HG02870 (cell line): ENCODE results near the gene RNF212.
"Not testable (repeated sequence)": the region's sequence is repeated elsewhere in the genome, so short reads cannot be mapped to it uniquely, and the experiment has no call there.

Experiments
- ATAC-seq: cut with Tn5 transposase; IDR thresholded peaks from one replicate; pipeline ENCODE4 v1.9.1; 2021; ENCODE audit warnings: mild to moderate bottlenecking, moderate library complexity; ENCODE audit not compliant: unreplicated experiment

The RNF212 gene

DNA sequence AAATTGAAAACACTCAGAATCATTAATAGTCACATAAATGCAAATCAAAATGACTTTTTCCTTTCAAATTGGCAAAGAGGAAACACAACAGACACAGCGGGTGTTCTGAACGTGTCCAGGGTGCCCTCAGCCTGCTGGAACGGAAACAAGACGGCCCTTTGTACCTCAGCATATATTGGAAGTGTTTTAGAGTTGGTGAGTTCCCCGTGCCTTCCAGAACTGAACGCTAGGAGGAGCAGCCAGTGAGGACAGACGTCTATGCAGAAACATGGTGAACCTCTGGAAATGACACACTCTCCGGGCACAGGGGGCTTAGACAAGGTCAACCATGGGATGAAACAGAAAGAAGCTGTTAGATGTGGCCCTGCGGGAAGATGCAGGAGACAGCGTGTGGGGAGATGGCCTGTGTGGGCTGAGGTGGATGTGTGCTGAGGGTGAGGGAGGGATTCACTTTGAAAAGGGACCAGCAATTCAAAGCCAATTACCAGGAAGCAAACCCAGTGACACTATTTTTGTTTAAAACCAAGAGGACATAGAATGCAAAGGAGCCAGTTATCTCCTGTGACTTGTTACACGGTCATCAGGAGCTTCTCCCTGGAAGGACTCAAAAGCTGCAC lies 40.4 kb downstream of the RNF212 start:
- ATAC-seq = no peak

DNA sequence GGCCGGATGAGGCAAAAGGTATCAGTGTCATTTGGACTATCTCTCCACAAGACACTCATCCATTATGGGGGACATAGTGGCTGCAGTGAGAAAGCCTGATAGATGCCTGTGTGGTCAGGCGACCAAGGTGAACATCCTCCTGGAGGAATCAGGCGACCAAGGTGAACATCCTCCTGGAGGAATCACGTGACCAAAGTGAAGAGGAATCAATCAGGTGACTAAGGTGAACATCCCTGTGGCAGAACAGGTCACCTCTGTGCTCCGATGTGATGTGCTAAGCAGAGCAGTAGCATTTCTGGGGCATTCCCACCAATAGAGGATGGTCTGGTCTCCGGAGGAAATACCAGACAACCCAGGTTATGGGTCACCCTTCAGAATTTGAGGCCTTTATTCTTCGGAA lies 44.0 kb downstream of the RNF212 start:
- no peak for ATAC-seq

DNA sequence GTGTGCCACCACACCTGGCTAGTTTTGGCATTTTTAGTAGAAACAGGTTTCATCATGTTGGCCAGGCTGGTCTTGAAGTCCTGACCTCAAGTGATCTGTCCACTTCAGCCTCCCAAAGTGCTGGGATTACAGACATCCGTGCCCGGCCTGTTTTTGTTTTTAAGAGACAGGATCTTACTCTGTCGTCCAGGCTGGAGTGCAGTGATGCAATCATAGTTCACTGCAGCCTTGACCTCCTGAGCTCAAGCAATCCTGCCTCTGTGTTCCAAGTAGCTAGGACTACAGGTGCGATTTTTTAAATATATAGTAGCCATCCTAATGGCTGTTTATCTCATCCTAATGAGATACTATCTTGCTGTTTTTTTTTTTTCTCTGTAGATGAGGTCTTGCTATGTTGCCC lies 47.6 kb downstream of the RNF212 start:
- ATAC-seq = no peak

DNA sequence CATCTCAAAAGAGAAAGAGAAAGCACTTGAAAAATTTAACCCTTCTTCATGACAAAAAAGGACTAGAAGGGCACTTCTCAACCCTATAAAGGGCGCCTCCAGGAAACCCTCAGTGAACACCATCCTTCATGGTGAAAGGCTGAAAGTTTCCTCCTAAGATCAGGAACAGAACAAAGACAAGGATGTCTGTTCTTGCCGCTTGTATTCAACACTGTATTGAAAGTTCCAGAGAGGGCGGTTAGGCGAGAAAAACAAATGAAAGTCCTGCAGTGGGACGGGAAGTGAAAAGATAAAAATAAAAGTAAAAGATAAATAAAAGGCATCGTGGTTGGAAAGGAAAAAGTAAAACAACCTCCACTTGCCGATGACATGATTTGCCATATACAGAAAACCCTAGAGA lies 50.9 kb downstream of the RNF212 start:
- ATAC-seq = no peak

DNA sequence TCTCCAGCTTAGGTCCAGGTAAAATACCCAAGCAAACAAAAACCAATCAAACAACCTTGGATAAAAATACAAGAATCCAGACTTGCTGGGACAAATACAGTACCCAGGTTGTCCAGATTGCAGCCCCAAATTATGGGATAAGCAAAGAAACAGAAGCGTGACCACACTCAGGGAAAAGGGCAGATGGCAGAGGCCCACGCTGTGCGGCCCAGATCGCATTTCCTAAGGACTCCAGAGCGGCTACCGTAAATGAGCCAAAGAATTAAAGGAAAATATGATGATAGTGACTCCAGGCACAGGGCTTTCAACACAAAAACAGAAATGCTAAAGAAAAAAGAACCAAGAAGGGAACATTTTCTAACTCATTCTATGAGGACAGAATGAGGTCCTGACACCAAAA lies 51.6 kb downstream of the RNF212 start:
- ATAC-seq = no peak

DNA sequence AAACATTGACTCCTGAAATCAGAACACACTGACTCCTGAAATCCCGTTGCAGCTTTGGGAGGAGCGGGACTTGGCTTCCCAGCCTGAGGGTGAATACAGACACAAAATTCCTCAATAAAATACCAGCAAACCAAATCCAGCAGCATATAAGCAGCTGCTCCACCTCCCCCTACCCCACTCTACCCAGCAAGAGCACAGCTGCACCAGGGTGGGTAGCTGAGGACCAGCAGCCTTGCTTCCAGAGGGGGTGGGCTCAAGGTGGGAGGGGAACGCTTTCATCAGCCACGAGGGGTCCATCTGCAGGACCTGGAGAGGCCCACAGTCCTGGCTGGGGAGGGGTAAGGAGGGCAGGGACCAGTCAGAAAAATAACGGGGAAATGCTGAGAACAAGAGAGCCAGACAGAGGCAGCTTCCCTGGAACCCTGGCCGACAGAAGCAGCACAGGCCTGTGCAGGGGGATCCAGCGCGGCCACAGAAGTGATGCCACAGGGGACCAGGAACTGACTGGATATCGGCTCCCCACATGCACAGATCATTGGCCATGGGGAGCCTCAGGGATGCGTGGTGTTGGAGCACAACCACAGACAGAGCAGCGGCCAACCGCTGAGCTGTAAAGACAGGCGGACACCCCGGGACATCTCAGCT lies 52.2 kb downstream of the RNF212 start:
- no peak for ATAC-seq

DNA sequence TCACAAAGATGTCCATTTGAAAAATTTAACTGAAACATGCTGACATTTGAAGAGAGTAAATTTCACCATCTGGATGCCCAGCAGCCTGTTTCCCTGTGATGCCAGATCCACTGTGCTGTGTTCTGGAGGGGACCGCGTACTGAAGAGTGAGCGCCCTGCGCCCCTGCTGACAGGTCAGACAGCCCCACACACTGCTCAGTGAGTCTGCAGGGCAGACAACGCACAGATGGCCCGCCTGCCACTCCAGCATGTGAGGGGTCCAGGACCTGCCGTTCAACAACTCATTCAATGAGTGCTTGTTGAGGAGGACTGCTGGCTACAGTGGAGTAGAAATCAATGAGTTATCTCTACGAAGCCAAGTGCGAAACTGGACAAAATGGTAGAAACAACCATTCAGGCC lies 52.7 kb downstream of the RNF212 start:
- no peak for ATAC-seq

DNA sequence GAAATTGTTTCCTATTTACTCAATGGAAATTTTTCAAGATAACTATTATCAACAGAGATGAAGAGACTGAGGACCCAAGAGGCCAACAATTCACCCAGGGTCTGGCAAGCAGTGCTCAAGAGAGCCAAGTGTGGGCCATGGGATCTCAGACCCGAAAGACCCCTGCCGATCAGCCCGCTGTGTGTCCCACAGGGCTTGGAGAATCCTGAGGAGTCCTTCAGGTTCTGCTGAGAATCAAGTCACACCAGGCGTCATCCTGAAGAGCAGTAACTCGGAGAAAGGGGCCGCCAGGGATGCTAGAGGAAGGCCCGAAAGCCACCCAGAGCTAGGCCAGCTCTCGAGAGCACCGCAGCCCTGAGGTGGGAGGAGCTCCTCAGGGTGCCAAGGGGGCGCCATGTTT lies 53.2 kb downstream of the RNF212 start:
- no peak for ATAC-seq

DNA sequence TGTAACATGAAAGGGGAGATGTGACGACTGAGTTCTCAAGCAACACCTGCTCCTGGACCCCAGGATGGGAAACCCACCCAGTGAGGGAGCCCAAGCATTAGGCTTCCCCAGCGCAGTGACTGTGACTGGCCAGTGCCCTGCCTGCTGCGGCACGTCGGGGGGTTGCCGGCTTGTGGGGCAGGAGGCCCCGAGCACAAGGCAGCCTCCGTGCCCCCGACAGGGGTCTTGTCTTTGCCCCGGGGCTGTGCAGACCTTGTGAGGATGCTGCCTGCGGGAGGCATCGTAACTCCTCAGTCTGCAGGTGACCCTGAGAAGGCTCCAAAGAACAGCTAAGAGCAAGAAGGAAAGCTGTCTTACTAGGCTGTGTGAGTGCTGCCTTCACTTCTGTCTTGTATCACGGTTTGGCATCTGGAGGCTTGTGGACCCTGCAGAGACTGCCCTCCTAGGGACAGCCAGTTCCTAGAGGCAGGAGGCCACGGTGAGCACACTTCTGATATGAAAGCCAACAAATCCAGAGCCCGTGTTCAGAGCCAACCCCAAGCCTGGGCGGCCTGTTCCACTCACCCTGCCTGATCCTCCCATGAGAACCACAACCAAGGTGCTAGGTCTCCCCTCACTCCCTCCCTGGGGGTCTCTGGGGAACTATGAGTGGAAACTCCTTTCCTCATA lies 54.2 kb downstream of the RNF212 start:
- ATAC-seq = no peak

DNA sequence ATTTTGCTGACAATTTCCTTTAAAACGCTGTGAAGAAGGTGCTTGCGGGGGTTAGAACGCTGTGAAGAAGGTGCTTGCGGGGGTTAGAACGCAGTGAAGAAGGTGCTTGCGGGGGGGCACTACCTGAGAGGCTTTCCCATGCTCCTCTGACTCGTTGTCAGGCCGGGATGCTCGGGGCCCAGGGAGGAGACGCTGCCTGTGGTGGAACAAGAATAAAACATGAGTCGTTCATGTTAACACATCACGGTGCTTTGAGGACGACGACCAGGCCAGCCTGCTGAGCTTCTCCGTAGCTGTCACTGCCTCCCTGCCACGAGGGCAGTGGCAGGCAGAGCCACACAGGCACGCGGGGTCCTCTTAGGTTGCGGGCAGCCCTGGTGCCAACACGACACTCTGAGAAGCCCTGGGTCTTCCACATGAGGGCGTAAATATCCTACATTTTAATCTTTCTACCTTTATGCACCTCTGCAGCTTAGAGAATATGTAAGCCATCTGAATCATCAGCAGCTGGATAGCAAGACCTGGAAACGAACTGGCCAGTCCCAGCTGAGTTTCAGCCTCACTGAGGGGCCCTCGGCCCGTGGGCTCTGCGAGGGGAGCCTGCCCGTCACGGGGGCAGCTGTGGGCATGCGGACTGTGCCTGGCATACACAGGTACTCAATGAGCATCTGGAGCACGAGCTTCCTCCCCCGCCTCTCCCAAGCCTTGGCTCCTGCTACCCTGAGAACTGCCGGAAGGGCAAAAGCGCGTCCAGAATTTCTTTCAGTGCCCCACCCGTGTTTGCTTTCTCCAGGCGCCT lies 55.0 kb downstream of the RNF212 start:
- no peak for ATAC-seq

DNA sequence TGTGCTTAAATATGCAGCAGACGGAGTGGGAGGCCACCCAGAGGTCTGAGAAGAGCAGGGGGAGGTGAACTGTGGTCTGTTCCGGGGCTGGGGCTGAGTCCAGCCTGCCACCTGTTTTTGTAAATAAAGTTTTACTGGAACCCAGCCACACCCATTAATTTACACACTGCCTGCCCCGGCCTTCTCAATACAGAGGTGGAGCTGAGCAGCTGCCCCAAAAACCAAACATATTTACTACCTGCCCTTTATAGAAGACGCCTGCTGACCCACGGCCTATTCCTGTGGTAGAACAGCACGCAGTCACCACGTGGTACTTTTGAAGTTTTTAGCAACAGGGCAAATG lies 56.0 kb downstream of the RNF212 start:
- ATAC-seq = no peak

DNA sequence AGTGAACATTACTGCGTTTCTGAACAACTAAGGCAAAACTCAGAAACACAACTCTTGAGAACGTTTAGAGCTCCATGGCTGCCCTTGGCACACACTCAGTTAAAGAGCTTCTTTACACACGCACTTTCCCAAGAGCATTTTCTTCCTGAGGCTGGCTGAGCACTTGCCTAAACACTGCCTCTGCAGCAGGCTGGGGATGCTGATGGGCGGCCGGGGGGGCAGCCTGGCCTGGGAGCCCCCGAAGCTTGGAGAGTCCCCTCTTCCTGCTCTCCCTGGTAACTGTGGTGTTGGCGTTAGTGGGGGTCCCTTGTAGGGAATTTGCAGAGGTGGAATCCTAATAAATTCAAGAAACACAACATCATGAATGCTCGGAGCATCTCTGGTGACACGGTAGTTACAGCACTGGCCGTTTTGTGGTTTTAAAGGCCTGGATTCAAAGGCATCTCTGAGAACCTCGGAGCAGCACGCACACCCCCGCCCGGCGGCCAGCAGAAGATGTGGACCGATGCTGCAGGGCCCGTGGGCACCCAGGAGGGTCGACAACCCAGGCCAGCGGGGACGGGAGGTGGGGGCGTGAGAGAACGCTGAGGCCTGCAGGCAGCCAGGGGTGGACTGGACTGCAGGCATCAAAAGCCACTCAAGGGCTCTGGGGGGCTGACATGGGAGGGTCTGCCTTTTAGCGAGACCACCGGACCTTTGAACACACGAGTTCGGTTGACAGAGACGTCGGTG lies 56.5 kb downstream of the RNF212 start:
- no peak for ATAC-seq

DNA sequence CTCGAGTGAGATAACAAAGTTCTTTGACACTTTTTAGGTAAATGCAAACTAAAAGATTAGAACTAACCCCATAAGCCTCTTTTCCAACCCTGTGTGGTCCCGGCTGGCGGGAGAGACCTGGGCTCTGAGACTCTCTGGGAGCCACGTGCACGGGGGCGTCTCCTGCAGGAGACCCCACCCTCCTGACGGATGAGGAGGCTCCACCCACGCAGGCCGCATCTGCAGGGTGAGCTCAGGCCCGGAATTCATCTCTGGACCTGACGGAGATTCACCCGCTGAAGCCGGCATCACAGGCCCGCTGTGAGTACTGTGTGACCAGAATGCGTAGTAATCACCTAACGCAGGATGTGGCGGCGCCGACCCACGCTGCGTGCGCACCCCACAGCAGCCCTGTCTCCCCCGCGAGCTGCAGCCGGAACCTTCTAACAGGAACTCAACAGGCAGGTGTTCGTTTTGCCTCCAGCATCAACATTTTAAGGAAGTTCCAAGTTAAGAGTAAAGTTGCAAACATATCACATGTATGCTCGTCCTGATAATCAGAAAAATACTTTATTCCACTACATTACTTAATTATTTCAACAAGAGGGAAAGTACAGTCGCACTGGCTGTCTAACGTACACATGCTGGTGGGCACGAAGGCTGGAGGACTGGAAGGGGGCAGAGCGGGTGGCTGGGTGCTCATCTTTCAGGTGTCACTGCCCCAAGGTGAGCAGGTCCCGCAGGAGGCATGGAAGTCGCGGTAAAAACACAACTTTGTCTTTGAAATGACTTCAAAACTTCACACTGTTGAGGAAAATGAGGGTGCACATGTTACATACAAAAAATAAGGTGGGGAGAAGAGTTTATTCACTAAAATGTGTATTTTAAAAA lies 57.4 kb downstream of the RNF212 start:
- ATAC-seq = peak; percentile 59

DNA sequence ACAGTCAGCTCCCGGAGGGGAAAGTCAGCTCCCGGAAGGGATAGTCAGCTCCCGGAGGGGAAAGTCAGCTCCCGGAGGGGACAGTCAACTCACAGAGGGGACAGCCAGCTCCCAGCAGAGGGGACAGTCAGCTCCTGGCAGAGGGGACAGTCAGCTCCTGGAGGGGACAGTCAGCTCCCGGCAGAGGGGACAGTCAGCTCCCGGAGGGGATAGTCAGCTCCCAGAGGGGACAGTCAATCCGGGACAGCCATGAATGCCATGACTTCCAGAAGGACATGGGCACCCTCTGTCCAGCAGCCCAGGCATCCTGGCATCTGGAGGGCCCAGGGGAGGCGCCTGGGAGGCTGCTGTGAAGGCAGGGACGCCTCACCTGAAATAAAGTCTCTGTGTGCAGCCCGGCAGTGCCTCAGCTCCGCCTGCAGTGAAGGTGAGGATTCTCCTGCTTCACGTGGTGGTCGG lies 58.1 kb downstream of the RNF212 start:
- ATAC-seq = not testable (repeated sequence)

DNA sequence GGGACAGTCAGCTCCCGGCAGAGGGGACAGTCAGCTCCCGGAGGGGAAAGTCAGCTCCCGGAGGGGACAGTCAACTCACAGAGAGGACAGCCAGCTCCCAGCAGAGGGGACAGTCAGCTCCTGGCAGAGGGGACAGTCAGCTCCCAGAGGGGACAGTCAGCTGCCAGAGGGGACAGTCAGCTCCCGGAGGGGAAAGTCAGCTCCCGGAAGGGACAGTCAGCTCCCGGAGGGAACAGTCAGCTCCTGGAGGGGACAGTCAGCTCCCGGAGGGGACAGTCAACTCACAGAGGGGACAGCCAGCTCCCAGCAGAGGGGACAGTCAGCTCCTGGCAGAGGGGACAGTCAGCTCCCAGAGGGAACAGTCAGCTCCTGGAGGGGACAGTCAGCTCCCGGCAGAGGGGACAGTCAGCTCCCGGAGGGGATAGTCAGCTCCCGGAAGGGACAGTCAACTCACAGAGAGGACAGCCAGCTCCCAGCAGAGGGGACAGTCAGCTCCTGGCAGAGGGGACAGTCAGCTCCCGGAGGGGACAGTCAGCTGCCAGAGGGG lies 58.6 kb downstream of the RNF212 start:
- not testable (repeated sequence) for ATAC-seq

DNA sequence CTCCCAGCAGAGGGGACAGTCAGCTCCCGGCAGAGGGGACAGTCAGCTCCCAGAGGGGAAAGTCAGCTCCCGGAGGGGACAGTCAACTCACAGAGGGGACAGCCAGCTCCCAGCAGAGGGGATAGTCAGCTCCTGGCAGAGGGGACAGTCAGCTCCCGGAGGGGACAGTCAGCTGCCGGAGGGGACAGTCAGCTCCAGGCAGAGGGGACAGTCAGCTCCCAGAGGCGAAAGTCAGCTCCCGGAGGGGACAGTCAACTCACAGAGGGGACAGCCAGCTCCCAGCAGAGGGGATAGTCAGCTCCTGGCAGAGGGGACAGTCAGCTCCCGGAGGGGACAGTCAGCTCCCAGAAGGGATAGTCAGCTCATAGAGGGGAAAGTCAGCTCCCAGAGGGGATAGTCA lies 59.5 kb downstream of the RNF212 start:
- not testable (repeated sequence) for ATAC-seq

DNA sequence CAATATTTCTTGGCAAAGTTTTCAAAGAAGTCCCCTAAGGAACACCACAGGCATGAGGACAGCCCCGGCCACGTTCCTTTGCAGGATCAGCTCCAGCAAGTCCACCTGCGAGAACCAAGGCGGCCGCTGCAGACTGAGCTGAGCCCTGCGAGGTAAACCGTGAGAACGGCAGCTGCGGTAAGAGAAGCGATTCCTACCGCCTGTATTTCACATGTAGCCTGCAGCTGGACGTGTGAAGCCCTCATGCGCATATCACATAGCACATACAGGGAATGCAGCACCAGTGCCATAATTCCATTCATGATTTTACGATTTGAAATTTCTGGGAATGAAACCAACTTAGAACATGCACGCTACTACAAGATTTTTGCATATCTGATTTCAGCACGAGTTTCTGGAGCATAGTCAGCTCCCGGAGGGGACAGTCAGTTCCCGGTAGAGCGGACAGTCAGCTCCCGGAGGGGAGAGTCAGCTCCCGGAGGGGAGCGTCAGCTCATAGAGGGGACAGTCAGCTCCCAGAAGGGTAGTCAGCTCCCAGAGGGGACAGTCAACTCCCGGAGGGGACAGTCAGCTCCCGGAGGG lies 60.2 kb downstream of the RNF212 start:
- ATAC-seq = no peak

DNA sequence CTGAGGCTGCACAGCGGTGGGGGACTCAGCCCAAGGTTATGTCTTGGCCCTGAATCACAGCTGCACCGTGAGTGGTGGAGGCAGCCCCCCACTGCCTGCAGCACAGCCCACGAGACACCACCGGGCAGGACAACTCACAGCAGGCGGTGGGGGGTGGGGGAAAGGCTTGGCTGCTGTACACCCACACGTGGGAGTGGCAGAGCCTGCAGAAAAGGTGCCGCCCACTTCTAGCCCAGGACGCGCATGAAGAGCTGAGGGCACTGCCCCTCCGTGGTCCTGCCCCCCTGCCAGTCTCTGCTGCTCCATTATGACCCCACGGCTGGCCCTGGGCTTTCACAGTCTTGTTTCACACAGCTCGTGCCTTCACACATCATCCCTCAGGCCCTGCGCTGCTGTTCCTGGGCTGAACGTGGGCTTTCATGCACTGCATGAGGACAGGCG lies 61.1 kb downstream of the RNF212 start:
- no peak for ATAC-seq

DNA sequence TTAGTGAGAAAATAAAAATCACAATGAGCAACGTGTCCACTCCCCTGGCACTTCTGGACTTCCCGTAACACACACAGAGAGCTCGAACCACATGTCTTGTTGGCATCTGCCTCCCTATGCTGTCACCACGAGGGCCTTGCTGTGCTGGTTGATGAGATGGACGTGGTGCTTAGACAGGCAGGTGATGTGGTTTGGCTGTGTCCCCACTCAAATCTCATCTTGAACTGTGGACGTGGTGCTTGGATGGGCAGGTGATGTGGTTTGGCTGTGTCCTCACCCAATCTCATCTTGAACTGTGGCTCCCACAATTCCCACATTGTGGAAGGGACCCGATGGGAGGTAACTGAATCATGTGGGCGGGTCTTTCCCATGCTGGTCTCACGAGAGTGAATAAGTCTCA lies 61.9 kb downstream of the RNF212 start:
- ATAC-seq = no peak
